HG02642 (cell line): ENCODE measurements around the gene IL4I1.

ENCODE experiments used
- ATAC-seq: cut with Tn5 transposase; IDR thresholded peaks from one replicate; pipeline ENCODE4 v1.9.1; 2021; ENCODE audit warnings: mild to moderate bottlenecking; ENCODE audit not compliant: unreplicated experiment, poor library complexity

The IL4I1 gene

GRCh38 chr19:49880162-49880869, 16.4 kb downstream of the IL4I1 start:
- ATAC-seq = no peak

GRCh38 chr19:49879243-49879963, 17.3 kb downstream of the IL4I1 start:
- ATAC-seq = no peak

DNA sequence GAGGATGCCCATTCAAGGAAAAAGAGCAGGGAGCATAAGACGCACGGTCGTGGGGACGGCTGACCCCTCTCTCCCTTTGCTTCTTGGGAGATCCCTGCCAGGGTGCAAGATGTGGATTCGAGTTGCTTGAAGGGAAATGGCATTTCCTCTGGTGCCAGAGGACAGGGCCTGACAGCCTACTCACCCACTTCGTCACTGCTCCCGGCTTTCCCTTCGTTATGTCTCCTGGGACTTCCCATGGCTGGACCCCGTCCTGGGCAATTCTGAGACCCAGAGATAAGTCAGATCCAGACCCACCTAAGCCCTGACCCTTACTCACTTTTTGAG, 18.0 kb downstream of the IL4I1 start:
- no peak for ATAC-seq

GRCh38 chr19:49877879-49878743, 18.6 kb downstream of the IL4I1 start:
- peak; percentile 51 for ATAC-seq

- ATAC-seq = peak; percentile 61
Observed at GRCh38 chr19:49877020-49877878, 19.4 kb downstream of the IL4I1 start, which contains the start of the genes AKT1S1 and TBC1D17. Gene AKT1S1 (minus strand): TSS chr19:49877355. CDS start chr19:49873295, 4,060 bp downstream. Gene TBC1D17 (plus strand): TSS chr19:49877702. CDS start chr19:49877724, 22 bp downstream.

- peak; percentile 46 for ATAC-seq
Observed at GRCh38 chr19:49876422-49877019, 20.2 kb downstream of the IL4I1 start.

DNA sequence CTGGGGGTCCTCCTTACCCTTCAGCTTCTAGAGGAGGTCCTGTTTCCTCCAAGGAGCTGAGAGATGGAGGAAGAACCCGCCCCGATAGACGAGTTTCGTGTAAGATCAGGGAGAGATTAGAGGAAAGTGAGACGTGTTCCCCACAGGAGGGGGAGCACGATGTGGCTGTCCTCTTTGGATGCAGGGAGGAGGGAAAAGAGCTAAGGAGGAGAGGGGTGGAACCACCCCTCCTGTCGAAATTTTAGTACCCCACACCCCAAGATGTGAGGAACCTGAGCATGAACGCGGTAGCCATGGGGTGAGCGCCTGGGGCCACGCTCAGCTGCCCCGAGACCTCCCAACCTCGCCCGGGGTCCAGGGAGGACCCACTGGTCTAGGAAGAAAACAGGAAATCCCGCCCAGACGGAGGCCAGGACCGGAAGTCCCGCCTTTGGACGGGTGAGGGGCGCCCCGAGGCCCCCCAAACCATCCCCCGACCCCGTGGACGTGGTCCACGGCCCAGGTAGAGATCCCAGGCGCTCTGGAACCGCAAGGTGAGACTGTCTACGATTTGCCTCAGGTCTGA, 20.7 kb downstream of the IL4I1 start:
- ATAC-seq = peak; percentile 14

DNA sequence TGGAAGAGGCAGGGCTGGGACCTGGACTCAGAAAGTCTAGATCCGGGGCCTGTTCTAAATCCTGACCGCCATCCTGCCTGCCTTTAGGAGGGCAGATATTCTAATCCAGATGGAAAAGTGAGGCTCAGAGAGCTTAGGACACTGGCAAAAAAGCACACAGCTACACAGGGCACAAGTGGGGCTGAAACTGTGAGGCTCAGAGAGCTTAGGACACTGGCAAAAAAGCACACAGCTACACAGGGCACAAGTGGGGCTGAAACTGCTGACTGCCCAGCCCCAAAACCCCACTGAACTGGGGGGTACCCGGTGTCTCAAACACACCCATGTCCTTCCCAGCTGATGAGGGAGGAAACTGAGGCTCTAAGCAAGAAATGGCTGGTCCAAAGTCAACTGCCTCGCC, 21.5 kb downstream of the IL4I1 start:
- no peak for ATAC-seq

DNA sequence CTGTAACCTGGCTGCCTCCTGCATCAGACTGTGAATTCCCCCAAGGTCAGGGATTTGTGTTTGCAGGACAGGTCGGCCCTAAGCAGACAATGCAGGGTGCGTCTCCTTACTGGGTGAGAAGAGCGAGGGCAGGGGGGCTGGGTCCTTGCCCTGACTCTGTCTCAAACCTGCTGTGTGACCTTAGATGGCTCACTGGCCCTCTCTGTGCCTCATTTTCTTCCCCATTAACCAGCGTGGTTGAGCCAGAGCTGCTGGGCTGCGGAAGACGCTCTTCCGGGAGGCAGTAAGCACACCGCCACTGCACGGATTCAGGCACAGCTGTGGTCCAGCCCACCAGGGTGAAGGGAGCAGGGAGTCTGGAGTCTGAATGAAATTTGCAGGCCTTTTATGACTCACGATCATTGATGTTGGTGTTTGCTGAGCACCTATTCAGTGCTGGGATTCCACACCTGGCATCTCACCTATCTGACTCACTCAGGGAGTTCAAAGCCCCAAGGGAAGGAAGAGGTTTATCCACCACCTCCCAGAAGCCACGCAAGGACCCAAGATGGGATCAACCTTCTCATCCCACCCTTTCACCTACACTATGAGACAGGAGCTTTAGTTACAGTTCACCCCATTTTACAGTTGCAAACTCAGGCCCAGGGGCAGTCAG, 22.1 kb downstream of the IL4I1 start:
- no peak for ATAC-seq

- ATAC-seq = no peak
Observed at GRCh38 chr19:49873834-49874233, 22.9 kb downstream of the IL4I1 start.

DNA sequence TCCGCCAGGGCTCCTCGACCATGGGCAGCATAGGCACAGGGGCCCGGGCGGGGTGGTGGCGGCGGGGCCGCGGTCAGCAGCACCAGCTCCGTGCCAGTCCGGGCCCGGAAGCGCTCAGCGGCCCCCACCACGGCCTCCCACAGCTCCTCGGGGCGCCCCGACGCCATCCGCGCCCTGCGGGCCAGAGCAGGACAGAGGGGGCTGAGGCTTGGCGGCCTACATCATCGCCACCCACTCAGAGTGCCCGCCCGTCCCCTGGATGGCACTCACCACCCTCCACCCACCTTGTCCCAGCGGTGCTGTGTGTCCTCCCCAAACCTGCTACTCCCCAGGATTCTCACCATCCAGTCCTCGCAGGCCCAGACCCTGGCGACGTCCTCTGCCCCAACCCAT, 23.6 kb downstream of the IL4I1 start:
- no peak for ATAC-seq

DNA sequence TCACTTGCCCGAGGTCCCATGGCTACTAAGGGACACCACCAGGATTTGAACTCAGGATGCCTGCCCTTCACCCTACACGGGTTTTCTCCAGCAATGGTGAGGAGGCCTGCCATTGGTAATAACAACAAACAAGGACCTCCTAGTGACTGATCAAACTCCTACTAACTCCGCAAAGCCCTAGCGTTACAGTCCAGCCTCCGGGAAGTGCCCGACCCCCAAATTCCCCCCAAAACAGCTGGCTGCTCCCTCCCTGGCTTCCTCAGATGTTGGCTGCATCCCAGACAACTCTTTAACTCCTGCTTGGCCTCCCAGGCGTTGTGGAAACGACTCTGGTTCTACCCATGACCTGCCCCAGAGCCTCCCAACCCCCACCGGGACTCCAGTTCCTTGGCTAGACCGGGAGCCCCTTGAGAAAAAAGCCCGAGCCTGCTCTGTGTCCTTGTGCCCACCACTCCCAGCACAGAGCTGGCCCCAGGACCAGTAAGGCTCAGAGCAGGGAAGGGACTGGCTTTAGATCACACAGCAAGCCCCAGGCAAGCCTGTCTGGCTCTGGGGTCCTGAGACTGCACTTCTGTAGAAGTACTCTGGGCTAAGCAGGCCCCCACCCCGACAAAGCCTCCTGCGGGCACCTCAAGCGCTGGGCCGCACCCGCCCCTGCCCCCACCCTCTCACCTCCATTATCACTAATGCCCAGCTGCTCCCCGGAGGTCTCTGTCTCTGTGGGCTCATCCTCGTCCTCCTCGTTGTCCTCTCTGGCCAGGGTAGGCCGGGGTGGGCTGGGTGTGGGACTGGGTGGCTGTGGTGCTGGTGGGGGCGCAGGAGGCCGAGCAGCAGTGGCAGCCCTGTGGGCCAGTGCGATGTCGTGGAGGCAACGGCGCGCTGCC, 24.2 kb downstream of the IL4I1 start:
- no peak for ATAC-seq

DNA sequence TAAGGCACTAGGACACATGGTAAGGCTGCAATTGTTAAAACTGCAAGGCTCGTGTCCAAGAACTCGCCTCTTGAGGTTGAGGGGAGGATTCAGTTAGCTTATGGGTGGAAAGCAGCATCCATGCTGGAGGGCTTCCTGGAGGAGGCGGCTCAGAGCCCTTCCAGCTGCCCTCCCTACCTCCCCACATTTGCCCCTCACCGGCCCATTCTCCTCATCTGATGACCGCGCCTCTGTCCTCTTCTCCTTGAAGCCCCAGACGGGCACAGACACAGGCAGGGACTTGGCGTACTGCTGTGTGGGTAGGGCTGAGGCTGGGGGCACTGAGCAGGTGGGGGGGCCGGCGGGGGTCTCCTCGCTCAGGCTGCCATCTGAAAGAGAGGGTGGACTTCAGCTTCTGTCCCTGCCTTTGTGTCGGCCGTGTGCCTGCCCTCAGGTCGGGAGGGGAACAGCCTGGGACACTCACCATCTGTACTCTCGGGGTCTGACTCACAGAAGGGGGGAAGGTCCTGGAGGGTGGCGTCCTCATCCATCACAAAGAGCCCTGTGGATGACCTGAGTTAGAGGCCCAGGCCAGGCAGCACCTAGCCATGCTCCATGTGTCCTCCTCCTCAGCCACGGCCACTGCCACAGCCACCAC, 25.2 kb downstream of the IL4I1 start:
- no peak for ATAC-seq

DNA sequence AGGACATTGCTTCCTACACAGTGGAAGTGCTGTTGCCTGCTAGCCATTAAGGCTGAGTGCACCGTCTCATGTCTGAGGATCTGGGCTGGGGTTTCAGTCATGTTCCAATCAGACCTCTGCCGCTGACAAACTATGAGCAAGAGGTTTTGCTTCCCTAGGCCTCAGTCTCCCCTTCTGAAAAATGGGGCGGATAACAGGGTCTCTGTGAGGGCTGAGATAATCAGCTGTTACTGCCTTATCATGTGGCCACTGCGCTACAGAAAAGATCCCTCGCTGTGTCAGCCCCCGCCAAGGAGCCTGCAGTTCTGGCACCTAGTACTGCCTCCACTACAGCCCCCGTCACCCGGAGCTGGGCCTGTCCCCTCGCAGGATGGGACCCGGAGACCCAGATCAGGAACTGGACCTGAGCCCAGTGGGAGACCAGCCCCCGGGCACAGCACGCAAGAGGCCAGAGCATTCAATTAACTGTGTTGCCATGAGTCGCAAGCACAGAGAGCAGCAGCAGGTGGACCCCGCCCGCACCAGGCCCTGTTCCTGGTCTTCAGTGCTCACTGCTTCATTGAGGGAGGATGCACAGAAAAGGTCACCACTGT, 26.3 kb downstream of the IL4I1 start:
- ATAC-seq = no peak

GRCh38 chr19:49869484-49870308, 27.0 kb downstream of the IL4I1 start:
- peak; percentile 74 for ATAC-seq

DNA sequence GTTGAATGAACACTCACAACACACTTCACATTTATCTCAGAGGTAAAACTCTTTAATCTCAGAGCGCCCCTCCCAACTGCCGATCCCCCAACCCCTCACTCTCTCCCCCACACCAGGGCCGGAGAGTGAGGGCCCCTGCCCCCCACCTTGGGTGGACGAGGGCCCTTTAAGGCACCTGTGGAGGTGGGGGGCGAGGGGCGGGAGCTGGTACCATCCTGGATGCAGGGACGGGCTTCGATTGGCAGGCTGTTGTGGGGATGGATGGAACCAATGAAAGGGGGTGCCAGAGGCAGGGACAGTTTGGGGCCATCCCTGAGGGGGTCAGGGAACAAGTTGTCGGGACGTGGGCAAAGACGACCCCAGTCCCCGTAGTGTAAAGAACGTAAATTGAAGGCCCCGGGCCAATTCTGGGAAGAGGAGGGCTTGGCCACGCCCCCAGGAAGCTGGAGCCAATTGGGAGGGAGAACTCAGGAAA, 27.6 kb downstream of the IL4I1 start:
- ATAC-seq = peak; percentile 15
